Activated B cell treated with CpG ODN at 0.5 μM for 24 hours (primary cell): ENCODE results near the gene EEIG1. TPM values are rescaled to one million over a fixed set of nuclear protein-coding genes. Genes with fewer than 3 reads are reported as not detected.

Experiments used
- ATAC-seq: fragments of 200-7000 bp; cut with Tn5 transposase; one replicate; pipeline ENCODE4 v1.10.0; 2021; ENCODE audit warnings: low read depth, mild to moderate bottlenecking, moderate library complexity
- CTCF ChIA-PET: fragments of 350-600 bp; sonication (Branson Sonifier 250); formaldehyde crosslinking; loops from one replicate; lab custom pipeline; 2021; ENCODE audit warnings: antibody characterized with exemption; lab: Charles Lee
- POLR2A ChIA-PET: fragments of 350-600 bp; sonication (Branson Sonifier 250); formaldehyde crosslinking; loops from one replicate; lab custom pipeline; 2021; ENCODE audit warnings: antibody characterized with exemption; lab: Charles Lee
- DNase-seq: peaks from one replicate; pipeline ENCODE4 v3.0.0; 2022
- H3K27ac Mint-ChIP-seq: one replicate; pipeline ENCODE4 v1.8.0; 2020; ENCODE audit warnings: mixed read lengths
- H3K27me3 Mint-ChIP-seq: one replicate; pipeline ENCODE4 v1.8.0; 2021; ENCODE audit warnings: mixed read lengths
- H3K36me3 Mint-ChIP-seq: one replicate; pipeline ENCODE4 v1.8.0; 2021; ENCODE audit warnings: low read depth, mixed read lengths
- H3K4me1 Mint-ChIP-seq: one replicate; pipeline ENCODE4 v1.8.0; 2021; ENCODE audit warnings: mixed read lengths
- H3K4me3 Mint-ChIP-seq: one replicate; pipeline ENCODE4 v1.8.0; 2020; ENCODE audit warnings: mild to moderate bottlenecking, mixed read lengths
- H3K9me3 Mint-ChIP-seq: one replicate; pipeline ENCODE4 v1.8.0; 2020; ENCODE audit warnings: mixed read lengths
- CTCF ChIP-seq: fragments of 200-600 bp; IDR thresholded peaks from one replicate; pipeline ENCODE4 v1.8.0; 2022; ENCODE audit warnings: antibody characterized with exemption, mild to moderate bottlenecking
- intact Hi-C: fragments of 100-400 bp; cut with micrococcal nuclease; formaldehyde crosslinking; loops from one replicate; pipeline ENCODE4 v1.15.1; 2024
- total RNA-seq: library from RNA; stranded (reverse); gene quantifications from 2 replicates; pipeline ENCODE4 v1.2.3, GENCODE V29; 2022

EEIG1 gene
- total RNA-seq, 1 donor from 2014 or later, result 88.1 TPM

GRCh38 chr9:127981559-127982121, 851 bp upstream of the EEIG1 start:
- DNase-seq, result no peak
- intact Hi-C loops, result loop anchor here (1.0 to 5.0 kb wide), 7 partner anchors 10 to 146 kb away; partner anchors contain the start of genes NAIF1 and PTGES2
- H3K36me3 Mint-ChIP-seq, result peaks cover 8% of the 10 kb centered on the region
- POLR2A ChIA-PET, result interaction anchor here (0.7 to 8.1 kb wide), 15 partner anchors 10 to 134 kb away, joined by 3 to 93 read pairs (median 5); partner anchors contain the start of genes NAIF1 and SLC25A25
- no peak for ATAC-seq
- no peaks in the 10 kb centered on the region for H3K27me3 Mint-ChIP-seq
- peaks cover 67% of the 10 kb centered on the region for H3K4me1 Mint-ChIP-seq
- peak overlapping the region; percentile 94 for H3K27ac Mint-ChIP-seq
- H3K4me3 Mint-ChIP-seq, result peak overlapping the region; percentile 89
- TF ChIP-seq CTCF, result no peak
- no peaks in the 10 kb centered on the region for H3K9me3 Mint-ChIP-seq
- CTCF ChIA-PET, result interaction anchor here (5.5 kb wide), 1 partner anchor 27 kb away, joined by 33 read pairs; no protein-coding TSS in a partner anchor

GRCh38 chr9:127980060-127980705, 606 bp downstream of the EEIG1 start:
- DNase-seq, result peak; percentile 80
- H3K27ac Mint-ChIP-seq, result peak overlapping the region; percentile 91
- H3K36me3 Mint-ChIP-seq, result peaks cover 10% of the 10 kb centered on the region
- ChIA-PET CTCF (interaction anchor here (3.7 to 5.5 kb wide), 2 partner anchors 25 to 54 kb away, joined by 29 to 33 read pairs; no protein-coding TSS in a partner anchor), POLR2A (interaction anchor here (0.5 to 8.1 kb wide), 13 partner anchors 9 to 92 kb away, joined by 3 to 93 read pairs (median 8); partner anchors contain the start of genes DPM2, NAIF1 and SLC25A25)
- H3K27me3 Mint-ChIP-seq, result no peaks in the 10 kb centered on the region
- H3K4me3 Mint-ChIP-seq, result peak overlapping the region; percentile 94
- peak; percentile 32 for ATAC-seq
- no peaks in the 10 kb centered on the region for H3K9me3 Mint-ChIP-seq
- H3K4me1 Mint-ChIP-seq, result peaks cover 79% of the 10 kb centered on the region
- no peak for TF ChIP-seq CTCF
- intact Hi-C loops, result loop anchor here (2.0 to 5.0 kb wide), 3 partner anchors 27 to 137 kb away; no protein-coding TSS in a partner anchor

GRCh38 chr9:127979333-127980059, 1.3 kb downstream of the EEIG1 start:
- TF ChIP-seq CTCF, result no peak
- H3K27ac Mint-ChIP-seq, result peak overlapping the region; percentile 91
- no peaks in the 10 kb centered on the region for H3K27me3 Mint-ChIP-seq
- CTCF ChIA-PET, result interaction anchor here (1.2 to 5.5 kb wide), 3 partner anchors 9 to 55 kb away, joined by 4 to 33 read pairs (median 29); no protein-coding TSS in a partner anchor
- peak; percentile 52 for DNase-seq
- H3K4me3 Mint-ChIP-seq, result peak overlapping the region; percentile 94
- ATAC-seq, result no peak
- intact Hi-C loops, result loop anchor here (1.0 to 5.0 kb wide), 5 partner anchors 9 to 138 kb away; no protein-coding TSS in a partner anchor
- peaks cover 79% of the 10 kb centered on the region for H3K4me1 Mint-ChIP-seq
- no peaks in the 10 kb centered on the region for H3K9me3 Mint-ChIP-seq
- H3K36me3 Mint-ChIP-seq, result peaks cover 11% of the 10 kb centered on the region
- POLR2A ChIA-PET, result interaction anchor here (0.5 to 8.1 kb wide), 14 partner anchors 8 to 88 kb away, joined by 3 to 93 read pairs (median 7); partner anchors contain the start of genes DPM2, NAIF1 and SLC25A25

- DNase-seq, result no peak
- no peaks in the 10 kb centered on the region for H3K9me3 Mint-ChIP-seq
- H3K36me3 Mint-ChIP-seq, result peaks cover 16% of the 10 kb centered on the region
- no peaks in the 10 kb centered on the region for H3K27me3 Mint-ChIP-seq
- ATAC-seq, result no peak
- no peak for TF ChIP-seq CTCF
- H3K4me3 Mint-ChIP-seq, result peak overlapping the region; percentile 94
- peak overlapping the region; percentile 91 for H3K27ac Mint-ChIP-seq
- ChIA-PET CTCF (interaction anchor here (1.2 to 5.5 kb wide), 3 partner anchors 9 to 55 kb away, joined by 4 to 33 read pairs (median 29); no protein-coding TSS in a partner anchor), POLR2A (interaction anchor here (0.7 to 8.1 kb wide), 11 partner anchors 8 to 88 kb away, joined by 3 to 93 read pairs (median 7); partner anchors contain the start of genes DPM2, NAIF1 and SLC25A25)
- intact Hi-C loops, result loop anchor here (1.0 kb wide), 2 partner anchors 9 to 56 kb away; no protein-coding TSS in a partner anchor
- H3K4me1 Mint-ChIP-seq, result peaks cover 82% of the 10 kb centered on the region
Measured at GRCh38 chr9:127979015-127979332, 1.8 kb downstream of the EEIG1 start.
